ENCODE measurements around the gene LINGO3.
"Not testable (repeated sequence)": the region's sequence is repeated elsewhere in the genome, so short reads cannot be mapped to it uniquely, and the experiment has no call there.

The LINGO3 gene

GRCh38 chr19:2302319-2303210 lies 5.4 kb downstream of the LINGO3 start:
- DNase-seq: peak; percentile 23

- DNase-seq: no peak
These were observed 7.4 kb downstream of the LINGO3 start for GRCh38 chr19:2300533-2300932.

- no peak for DNase-seq
These were observed 11.8 kb downstream of the LINGO3 start for GRCh38 chr19:2296141-2296540.

- DNase-seq: no peak
These were observed 13.1 kb downstream of the LINGO3 start for GRCh38 chr19:2294687-2295335.

GRCh38 chr19:2291185-2291751 lies 16.7 kb downstream of the LINGO3 start:
- no peak for DNase-seq

GRCh38 chr19:2290441-2291184 lies 17.3 kb downstream of the LINGO3 start:
- DNase-seq: peak; percentile 46

GRCh38 chr19:2289714-2290435 lies 18.1 kb downstream of the LINGO3 start:
- DNase-seq: peak; percentile 75

- DNase-seq: no peak
These were observed 18.9 kb downstream of the LINGO3 start for GRCh38 chr19:2288818-2289713.

- DNase-seq: no peak
These were observed 19.6 kb downstream of the LINGO3 start for GRCh38 chr19:2288338-2288817.

- no peak for DNase-seq
These were observed 20.2 kb downstream of the LINGO3 start for GRCh38 chr19:2287585-2288337.

GRCh38 chr19:2286402-2287140 lies 21.4 kb downstream of the LINGO3 start:
- no peak for DNase-seq

GRCh38 chr19:2283835-2284507 lies 24.0 kb downstream of the LINGO3 start:
- no peak for DNase-seq

GRCh38 chr19:2282862-2283237 lies 25.1 kb downstream of the LINGO3 start:
- no peak for DNase-seq

- DNase-seq: peak; percentile 48
These were observed 25.7 kb downstream of the LINGO3 start, which contains the start of gene PEAK3 for GRCh38 chr19:2282062-2282861. PEAK3 (minus strand) TSS chr19:2282175; CDS start chr19:2280931, 1,244 bp downstream.

- DNase-seq: not testable (repeated sequence)
These were observed 26.5 kb downstream of the LINGO3 start for GRCh38 chr19:2281265-2282061.

- DNase-seq: no peak
These were observed 27.2 kb downstream of the LINGO3 start for GRCh38 chr19:2280633-2281264.

Data from CD4-positive, alpha-beta T cell treated with Interleukin-6 for 4 hours (primary cell).